Vagina (tissue), 2 donors: Measurements from ENCODE around the gene EML6.

Experiments used
- CTCF ChIP-seq, 3 experiments: fragments of 450-650 bp in 2 of 3; fragments of 200-600 bp in 1 of 3; sonication (generic) in 1 of 3; IDR thresholded peaks; one replicate each; pipeline ENCODE4 v1.5.1; 2017 to 2019; ENCODE audit warnings: antibody characterized with exemption in 3 of 3, mild to moderate bottlenecking in 2 of 3, moderate library complexity in 2 of 3
- POLR2AphosphoS5 ChIP-seq, 2 donors: sonication (generic); formaldehyde crosslinking; IDR thresholded peaks; one replicate each; pipeline ENCODE4 v1.9.0; 2017; ENCODE audit warnings: antibody characterized with exemption in 2 of 2, mild to moderate bottlenecking in 2 of 2, low read depth in 1 of 2; ENCODE audit not compliant: insufficient read depth in 1 of 2

GRCh38 chr2:54726431-54726830 is 3.0 kb downstream of the EML6 start:
- no peak for TF ChIP-seq CTCF (IDR thresholded peaks at IDR 0.05)
- TF ChIP-seq POLR2AphosphoS5 (IDR thresholded peaks at IDR 0.05; ENCODE audit: insufficient read depth in 1 of 2, low read depth in 1 of 2): no peak
